B cell (primary cell): ENCODE data around the gene DDA1. TPM values are rescaled to one million over a fixed set of nuclear protein-coding genes. Genes with fewer than 3 reads are reported as not detected.
A peak's percentile ranks its signal among the peaks of the same experiment; 100 is the strongest.

Experiments
- ATAC-seq: fragments of 200-7000 bp; cut with Tn5 transposase; one replicate; pipeline ENCODE4 v1.10.0; 2021; ENCODE audit warnings: low read depth, mild to moderate bottlenecking, moderate number of reproducible peaks, moderate library complexity
- CTCF ChIA-PET: fragments of 350-600 bp; sonication (Branson Sonifier 250); formaldehyde crosslinking; loops from one replicate; lab custom pipeline; 2021; ENCODE audit warnings: antibody characterized with exemption, inconsistent platforms; lab: Charles Lee
- POLR2A ChIA-PET: fragments of 350-600 bp; sonication (Branson Sonifier 250); formaldehyde crosslinking; loops from one replicate; lab custom pipeline; 2021; ENCODE audit warnings: antibody characterized with exemption; lab: Charles Lee
- DNase-seq: peaks from one replicate; pipeline ENCODE4 v3.0.0; 2013
- H2AFZ ChIP-seq: 2 replicates; pipeline ENCODE4 v1.6.1; 2012; ENCODE audit warnings: mild to moderate bottlenecking, low read depth, low read length; ENCODE audit not compliant: insufficient read depth, poor library complexity, severe bottlenecking
- H3K27ac ChIP-seq, 2 donors: 1 replicate in 1 of 2; 2 replicates in 1 of 2; pipeline ENCODE4 v1.5.1; 2012 to 2013; ENCODE audit warnings: low read length in 2 of 2, mild to moderate bottlenecking in 2 of 2, moderate library complexity in 1 of 2
- H3K27me3 ChIP-seq, 4 experiments: fragments of 200-600 bp in 1 of 4; sonication (generic) in 1 of 4; replicated peaks in 1 of 4; 1 replicate in 2 of 4; 2 replicates in 2 of 4; pipeline versions ENCODE4 v1.6.1 to v1.7.0; 2013 to 2016; ENCODE audit warnings: low read length in 3 of 4, mild to moderate bottlenecking in 2 of 4, mixed read lengths in 1 of 4, moderate library complexity in 1 of 4; ENCODE audit not compliant: insufficient read depth in 4 of 4, control insufficient read depth in 3 of 4; ENCODE audit errors: control extremely low read depth in 1 of 4
- H3K36me3 ChIP-seq, 2 experiments: replicated peaks in 1 of 2; 1 replicate in 1 of 2; 2 replicates in 1 of 2; pipeline versions ENCODE4 v1.6.1 to v1.7.1; 2013; ENCODE audit warnings: low read length in 1 of 2; ENCODE audit not compliant: insufficient read depth in 2 of 2, control insufficient read depth in 1 of 2; ENCODE audit errors: control extremely low read depth in 1 of 2, extremely low read depth in 1 of 2
- H3K4me1 ChIP-seq, 2 donors: fragments of 200-600 bp in 1 of 2; sonication (generic) in 1 of 2; 1 replicate in 1 of 2; 2 replicates in 1 of 2; pipeline versions ENCODE4 v1.5.1 to v1.6.1; 2013 to 2017; ENCODE audit warnings: low read length in 2 of 2; ENCODE audit not compliant: control insufficient read depth in 2 of 2, insufficient read depth in 2 of 2
- H3K4me2 ChIP-seq: replicated peaks from 2 replicates; pipeline ENCODE3; 2012; ENCODE audit warnings: mild to moderate bottlenecking, low read depth, low read length; ENCODE audit not compliant: poor library complexity, severe bottlenecking
- H3K4me3 ChIP-seq, 5 experiments: fragments of 200-600 bp in 1 of 5; sonication (generic) in 1 of 5; 1 replicate in 3 of 5; 2 replicates in 2 of 5; pipeline versions ENCODE4 v1.5.1 to v1.7.0; 2011 to 2016; ENCODE audit warnings: low read length in 4 of 5, mild to moderate bottlenecking in 4 of 5, low read depth in 2 of 5, control low read depth in 1 of 5, moderate library complexity in 1 of 5; ENCODE audit not compliant: insufficient read depth in 1 of 5; ENCODE audit errors: control extremely low read depth in 1 of 5, extremely low read depth in 1 of 5
- H3K79me2 ChIP-seq: fragments of 200-600 bp; sonication (generic); one replicate; pipeline ENCODE4 v1.6.0; 2016; ENCODE audit warnings: low read length; ENCODE audit not compliant: control insufficient read depth, insufficient read depth
- H3K9ac ChIP-seq: fragments of 200-600 bp; sonication (generic); 2 replicates; pipeline ENCODE4 v1.6.1; 2017; ENCODE audit warnings: mild to moderate bottlenecking, low read length, moderate library complexity
- H3K9me3 ChIP-seq, 3 donors: one replicate each; pipeline versions ENCODE4 v1.6.1 to v1.7.1; 2013; ENCODE audit warnings: low read length in 2 of 3; ENCODE audit not compliant: control insufficient read depth in 2 of 3, insufficient read depth in 1 of 3; ENCODE audit errors: control extremely low read depth in 1 of 3
- H4K20me1 ChIP-seq: 2 replicates; pipeline ENCODE4 v1.6.0; 2012; ENCODE audit warnings: mild to moderate bottlenecking, low read length; ENCODE audit not compliant: insufficient read depth, control insufficient read depth, poor library complexity, severe bottlenecking
- H3K27ac Mint-ChIP-seq: one replicate; pipeline ENCODE4 v1.8.0; 2021; ENCODE audit warnings: mixed read lengths
- H3K27me3 Mint-ChIP-seq: one replicate; pipeline ENCODE4 v1.8.0; 2021; ENCODE audit warnings: mixed read lengths
- H3K4me1 Mint-ChIP-seq: one replicate; pipeline ENCODE4 v1.8.0; 2021; ENCODE audit warnings: mixed read lengths
- H3K4me3 Mint-ChIP-seq: one replicate; pipeline ENCODE4 v1.8.0; 2021; ENCODE audit warnings: mixed read lengths
- H3K9me3 Mint-ChIP-seq: one replicate; pipeline ENCODE4 v1.8.0; 2022; ENCODE audit warnings: mixed read lengths; ENCODE audit not compliant: insufficient read depth
- CTCF ChIP-seq: fragments of 200-600 bp; IDR thresholded peaks from one replicate; pipeline ENCODE4 v1.8.0; 2022; ENCODE audit warnings: antibody characterized with exemption, mild to moderate bottlenecking
- EZH2 ChIP-seq: IDR thresholded peaks from 2 replicates; pipeline ENCODE4 v1.6.1; 2012; ENCODE audit warnings: borderline replicate concordance, low read depth, mild to moderate bottlenecking, moderate library complexity, low read length; ENCODE audit not compliant: insufficient read depth, poor library complexity, severe bottlenecking
- WGBS: methylation state at CpG from one replicate; pipeline ENCODE4 v1.1.5; 2013; ENCODE audit warnings: missing lambda C conversion rate; ENCODE audit not compliant: insufficient coverage; 5-methylcytosine and 5-hydroxymethylcytosine counted together
- intact Hi-C: fragments of 100-400 bp; cut with micrococcal nuclease; formaldehyde crosslinking; loops from one replicate; pipeline ENCODE4 v1.10.0; 2022
- polyA plus RNA-seq: library from polyadenylated mRNA; depleted of rRNA; stranded (reverse); fragments of >200 nt; gene quantifications from 2 replicates; pipeline ENCODE4 v1.2.3, GENCODE V29; 2012
- total RNA-seq, 2 donors: library from RNA; stranded (reverse); fragments of 120-200 nt in 1 of 2; gene quantifications; 1 replicate in 1 of 2; 2 replicates in 1 of 2; pipeline versions ENCODE4 v1.2.3 to v1.2.4, GENCODE V29; 2013 to 2022

Gene DDA1
- total and polyA plus RNA-seq, 2 donors (not counting 1 experiment from before 2014, with no cell fraction given): 38.4 TPM

- ATAC-seq (no peak), DNase-seq (peak; percentile 13)
- Mint-ChIP-seq H3K9me3 (no peaks in the 10 kb centered on the region), H3K4me3 (no peak overlapping the region), H3K27me3 (no peaks in the 10 kb centered on the region), H3K4me1 (peaks cover 18% of the 10 kb centered on the region), H3K27ac (no peak overlapping the region)
- no peaks in the 10 kb centered on the region for H3K27me3 ChIP-seq
- WGBS: 99% methylated on average over 18 of the region's 19 CpGs
- H3K36me3 ChIP-seq: peaks cover 0 to 25% of the 10 kb centered on the region in 2 experiments
- H3K4me3 ChIP-seq: no peak overlapping the region
- H3K79me2 ChIP-seq: peaks cover 50% of the 10 kb centered on the region
- H3K9me3 ChIP-seq: no peaks in the 10 kb centered on the region
- CTCF ChIA-PET: interaction anchor here (0.6 kb wide), 1 partner anchor 1163 kb away, joined by 5 read pairs; no protein-coding TSS in a partner anchor
- no peak overlapping the region for H3K27ac ChIP-seq
- peaks cover 9 to 13% of the 10 kb centered on the region in 2 donors for H3K4me1 ChIP-seq
- H2AFZ ChIP-seq: no peak overlapping the region
- POLR2A ChIA-PET: no interaction called here
- TF ChIP-seq CTCF: no peak
- no peak for TF ChIP-seq EZH2
- peaks cover 67% of the 10 kb centered on the region for H4K20me1 ChIP-seq
- intact Hi-C loops: no loop called here
- H3K4me2 ChIP-seq: no peak overlapping the region
- no peak overlapping the region for H3K9ac ChIP-seq
Measured at GRCh38 chr19:17314007-17314593, 4.7 kb downstream of the DDA1 start.

- Histone ChIP-seq H3K4me1 (peaks cover 0 to 2% of the 10 kb centered on the region in 2 donors), H3K9ac (no peak overlapping the region), H3K9me3 (no peaks in the 10 kb centered on the region), H3K4me3 (no peak overlapping the region), H3K36me3 (peaks cover 0 to 30% of the 10 kb centered on the region in 2 experiments), H3K27me3 (no peaks in the 10 kb centered on the region), H4K20me1 (peaks cover 43% of the 10 kb centered on the region), H3K79me2 (peaks cover 10% of the 10 kb centered on the region), H3K4me2 (no peak overlapping the region), H3K27ac (no peak overlapping the region), H2AFZ (no peak overlapping the region)
- Mint-ChIP-seq H3K4me3 (no peak overlapping the region), H3K4me1 (no peaks in the 10 kb centered on the region), H3K27ac (no peak overlapping the region), H3K27me3 (no peaks in the 10 kb centered on the region), H3K9me3 (no peaks in the 10 kb centered on the region)
- TF ChIP-seq EZH2: no peak
- TF ChIP-seq CTCF: no peak
- CTCF ChIA-PET: no interaction called here
- ATAC-seq (no peak), DNase-seq (no peak)
- POLR2A ChIA-PET: interaction anchor here (0.6 to 0.7 kb wide), 2 partner anchors 13 to 14 kb away, joined by 5 read pairs; no protein-coding TSS in a partner anchor
- intact Hi-C loops: no loop called here
- 72% methylated on average over 5 of the region's 6 CpGs for WGBS
Measured at GRCh38 chr19:17318966-17319365, 9.6 kb downstream of the DDA1 start.
